Neutrophil (primary cell): ENCODE measurements around the gene ECD.
A peak's percentile ranks its signal among the peaks of the same experiment; 100 is the strongest.

Experiments
- H3K27ac ChIP-seq: fragments of 200-600 bp; sonication (generic); 2 replicates; pipeline ENCODE4 v1.5.1; 2016; ENCODE audit warnings: mild to moderate bottlenecking, moderate library complexity
- H3K27me3 ChIP-seq: fragments of 200-600 bp; sonication (generic); 2 replicates; pipeline ENCODE4 v1.6.0; 2016; ENCODE audit warnings: mild to moderate bottlenecking
- H3K36me3 ChIP-seq: fragments of 200-600 bp; sonication (generic); 2 replicates; pipeline ENCODE4 v1.5.1; 2017
- H3K4me1 ChIP-seq, 2 experiments: fragments of 200-600 bp in 1 of 2; sonication (generic) in 1 of 2; 1 replicate in 1 of 2; 2 replicates in 1 of 2; pipeline versions ENCODE4 v1.5.1 to v1.6.1; 2013 to 2016; ENCODE audit warnings: low read depth in 1 of 2, low read length in 1 of 2, mild to moderate bottlenecking in 1 of 2, moderate library complexity in 1 of 2; ENCODE audit not compliant: control insufficient read depth in 1 of 2, insufficient read depth in 1 of 2
- H3K4me3 ChIP-seq, 2 experiments: fragments of 200-600 bp in 1 of 2; sonication (generic) in 1 of 2; 1 replicate in 1 of 2; 2 replicates in 1 of 2; pipeline ENCODE4 v1.5.1; 2013 to 2016; ENCODE audit warnings: low read depth in 1 of 2, low read length in 1 of 2, mild to moderate bottlenecking in 1 of 2, moderate library complexity in 1 of 2
- H3K9me3 ChIP-seq: fragments of 200-600 bp; sonication (generic); 2 replicates; pipeline ENCODE4 v1.5.1; 2016
- CTCF ChIP-seq: fragments of 200-600 bp; sonication (generic); IDR thresholded peaks from 2 replicates; pipeline ENCODE4 v1.5.1; 2016; ENCODE audit warnings: antibody characterized with exemption

Gene ECD

GRCh38 chr10:73167783-73168464 is at the start of gene ECD, which contains the start of gene FAM149B1:
Gene ECD (minus strand): TSS chr10:73168008. CDS start chr10:73163937, 4,071 bp downstream.
Gene FAM149B1 (plus strand): TSS chr10:73168119. CDS start chr10:73168340, 221 bp downstream.
- Histone ChIP-seq H3K27ac (peak within 1 kb of the TSS; percentile 93), H3K36me3 (peaks cover 8% of the 10 kb centered on the region), H3K27me3 (no peaks in the 10 kb centered on the region), H3K4me3 (peak within 1 kb of the TSS; percentile 79 to 82), H3K9me3 (no peaks in the 10 kb centered on the region), H3K4me1 (peaks cover 13 to 18% of the 10 kb centered on the region in 2 experiments)
- peak; percentile 55 for TF ChIP-seq CTCF

GRCh38 chr10:73215749-73216148 is 47.9 kb upstream of the ECD start:
- TF ChIP-seq CTCF: no peak
- Histone ChIP-seq H3K27ac (no peak overlapping the region), H3K36me3 (peaks cover 22% of the 10 kb centered on the region), H3K9me3 (no peaks in the 10 kb centered on the region), H3K4me3 (no peak overlapping the region), H3K4me1 (no peaks in the 10 kb centered on the region), H3K27me3 (no peaks in the 10 kb centered on the region)

- Histone ChIP-seq H3K27ac (no peak overlapping the region), H3K4me1 (no peaks in the 10 kb centered on the region), H3K4me3 (no peak overlapping the region), H3K27me3 (no peaks in the 10 kb centered on the region), H3K9me3 (no peaks in the 10 kb centered on the region), H3K36me3 (peaks cover 25% of the 10 kb centered on the region)
- TF ChIP-seq CTCF: no peak
Measured at GRCh38 chr10:73211106-73211811, 43.5 kb upstream of the ECD start.

GRCh38 chr10:73210395-73211105 is 42.7 kb upstream of the ECD start:
- H3K27ac ChIP-seq: no peak overlapping the region
- H3K4me3 ChIP-seq: no peak overlapping the region
- no peaks in the 10 kb centered on the region for H3K4me1 ChIP-seq
- no peaks in the 10 kb centered on the region for H3K9me3 ChIP-seq
- H3K27me3 ChIP-seq: no peaks in the 10 kb centered on the region
- TF ChIP-seq CTCF: no peak
- peaks cover 25% of the 10 kb centered on the region for H3K36me3 ChIP-seq

GRCh38 chr10:73209705-73210104 is 41.9 kb upstream of the ECD start:
- TF ChIP-seq CTCF: no peak
- Histone ChIP-seq H3K9me3 (no peaks in the 10 kb centered on the region), H3K36me3 (peaks cover 25% of the 10 kb centered on the region), H3K27me3 (no peaks in the 10 kb centered on the region), H3K27ac (no peak overlapping the region), H3K4me1 (no peaks in the 10 kb centered on the region), H3K4me3 (no peak overlapping the region)
